ENCODE data around the gene CBLN3.

DNA sequence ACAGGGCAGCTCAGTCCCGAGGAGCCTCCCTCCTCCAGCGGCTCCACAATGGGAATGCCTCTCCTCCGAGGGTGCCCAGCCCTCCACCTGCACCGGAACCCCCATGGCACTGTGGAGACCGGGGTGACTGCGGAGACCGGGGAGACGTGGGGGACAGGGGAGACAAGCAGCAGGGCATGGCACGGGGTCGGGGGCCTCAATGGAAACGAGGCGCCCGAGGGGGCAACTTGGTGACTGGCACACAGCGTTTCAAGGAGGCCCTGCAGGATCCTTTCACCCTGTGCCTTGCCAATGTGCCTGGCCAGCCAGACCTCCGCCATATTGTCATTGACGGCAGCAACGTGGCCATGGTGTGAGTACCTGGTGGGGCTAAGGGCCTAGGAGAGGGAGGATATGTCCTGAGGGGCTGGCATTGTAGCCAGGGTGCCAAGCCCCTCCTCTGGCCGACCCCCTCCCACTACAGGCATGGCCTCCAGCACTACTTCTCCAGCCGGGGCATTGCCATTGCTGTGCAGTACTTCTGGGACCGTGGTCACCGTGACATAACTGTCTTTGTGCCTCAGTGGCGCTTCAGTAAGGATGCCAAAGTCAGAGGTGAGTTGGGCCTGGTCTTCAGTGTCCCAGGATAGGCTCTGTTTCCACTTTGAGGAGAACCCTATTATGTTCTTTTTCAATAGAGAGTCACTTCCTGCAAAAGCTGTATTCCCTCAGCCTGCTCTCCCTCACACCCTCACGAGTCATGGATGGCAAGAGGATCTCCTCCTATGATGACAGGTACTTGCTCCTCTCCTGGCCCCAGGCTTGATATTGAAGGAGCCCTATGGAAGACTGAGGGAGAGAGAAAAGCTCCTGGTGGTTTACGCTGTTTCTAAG is 3.0 kb upstream of the CBLN3 start:
- TF ChIP-seq EZH2 (IDR thresholded peaks at IDR 0.05) (no peak), POLR2AphosphoS5 (IDR thresholded peaks at IDR 0.05; ENCODE audit: borderline replicate concordance, low read depth, low read length) (no peak), FOXP2 (optimal IDR thresholded peaks at IDR 0.05; ENCODE audit: control extremely low read depth, extremely low read length, insufficient read depth) (no peak)

Measured in SK-N-MC (cell line).